Neural crest cell (in vitro differentiated cells): ENCODE results near the gene STAP1. TPM values are rescaled to one million over a fixed set of nuclear protein-coding genes. Genes with fewer than 3 reads are reported as not detected.

Experiments
- DNase-seq: peaks from one replicate; pipeline ENCODE4 v3.0.0; 2021; ENCODE audit warnings: low read depth, mixed read lengths, low spot score
- H3K27ac Mint-ChIP-seq: one replicate; pipeline ENCODE4 v1.8.0; 2021; ENCODE audit warnings: mild to moderate bottlenecking, mixed read lengths; ENCODE audit not compliant: unreplicated experiment
- H3K27me3 Mint-ChIP-seq: 2 replicates; pipeline ENCODE4 v1.8.0; 2021; ENCODE audit warnings: low read depth, mild to moderate bottlenecking, mixed read lengths
- H3K36me3 Mint-ChIP-seq: 2 replicates; pipeline ENCODE4 v1.8.0; 2021; ENCODE audit warnings: low read depth, mild to moderate bottlenecking, mixed read lengths
- H3K4me1 Mint-ChIP-seq: 2 replicates; pipeline ENCODE4 v1.8.0; 2021; ENCODE audit warnings: mixed read lengths
- H3K4me3 Mint-ChIP-seq: one replicate; pipeline ENCODE4 v1.8.0; 2021; ENCODE audit warnings: mild to moderate bottlenecking, mixed read lengths
- H3K9me3 Mint-ChIP-seq: 2 replicates; pipeline ENCODE4 v1.8.0; 2021; ENCODE audit warnings: mixed read lengths
- CTCF ChIP-seq: fragments of 200-600 bp; sonication (generic); conservative IDR thresholded peaks from 2 replicates; pipeline ENCODE4 v1.5.0; 2021; ENCODE audit warnings: antibody characterized with exemption, mild to moderate bottlenecking
- total RNA-seq: library from RNA; stranded (reverse); gene quantifications from 2 replicates; pipeline ENCODE4 v1.2.1, GENCODE V29; 2021

Gene STAP1
- total RNA-seq, 1 donor from 2014 or later, result not detected

GRCh38 chr4:67603310-67604028 is 44.9 kb downstream of the STAP1 start:
- H3K4me1 Mint-ChIP-seq, result no peaks in the 10 kb centered on the region
- no peak overlapping the region for H3K4me3 Mint-ChIP-seq
- peaks cover 19% of the 10 kb centered on the region for H3K9me3 Mint-ChIP-seq
- DNase-seq, result no peak
- TF ChIP-seq CTCF, result no peak
- H3K27ac Mint-ChIP-seq, result no peak overlapping the region
- peaks cover 12% of the 10 kb centered on the region for H3K36me3 Mint-ChIP-seq
- H3K27me3 Mint-ChIP-seq, result no peaks in the 10 kb centered on the region

GRCh38 chr4:67604029-67604381 is 45.5 kb downstream of the STAP1 start:
- DNase-seq, result no peak
- no peak overlapping the region for H3K4me3 Mint-ChIP-seq
- no peak for TF ChIP-seq CTCF
- peaks cover 13% of the 10 kb centered on the region for H3K36me3 Mint-ChIP-seq
- H3K9me3 Mint-ChIP-seq, result peaks cover 17% of the 10 kb centered on the region
- no peaks in the 10 kb centered on the region for H3K27me3 Mint-ChIP-seq
- no peaks in the 10 kb centered on the region for H3K4me1 Mint-ChIP-seq
- no peak overlapping the region for H3K27ac Mint-ChIP-seq

GRCh38 chr4:67604749-67605148 is 46.2 kb downstream of the STAP1 start:
- Mint-ChIP-seq H3K27me3 (no peaks in the 10 kb centered on the region), H3K9me3 (peaks cover 17% of the 10 kb centered on the region), H3K27ac (no peak overlapping the region), H3K4me3 (no peak overlapping the region), H3K4me1 (no peaks in the 10 kb centered on the region), H3K36me3 (peaks cover 16% of the 10 kb centered on the region)
- no peak for TF ChIP-seq CTCF
- DNase-seq, result no peak

GRCh38 chr4:67608027-67608426 is 49.5 kb downstream of the STAP1 start:
- TF ChIP-seq CTCF, result no peak
- Mint-ChIP-seq H3K27me3 (no peaks in the 10 kb centered on the region), H3K4me1 (no peaks in the 10 kb centered on the region), H3K9me3 (peaks cover 11% of the 10 kb centered on the region), H3K36me3 (peaks cover 21% of the 10 kb centered on the region), H3K4me3 (no peak overlapping the region), H3K27ac (no peak overlapping the region)
- DNase-seq, result no peak

- Mint-ChIP-seq H3K27ac (no peak overlapping the region), H3K4me3 (no peak overlapping the region), H3K9me3 (peaks cover 23% of the 10 kb centered on the region), H3K36me3 (peaks cover 51% of the 10 kb centered on the region), H3K4me1 (no peaks in the 10 kb centered on the region), H3K27me3 (no peaks in the 10 kb centered on the region)
- no peak for DNase-seq
- no peak for TF ChIP-seq CTCF
These were observed 55.7 kb downstream of the STAP1 start for GRCh38 chr4:67614186-67614585.
